PC-3 (cell line): Measurements from ENCODE around the gene PCK2.

Experiments
- EZH2 ChIP-seq: fragments of 300-600 bp; sonication (generic); IDR thresholded peaks from one replicate; pipeline ENCODE4 v1.6.1; 2017; ENCODE audit warnings: antibody characterized with exemption, mild to moderate bottlenecking, low read length; ENCODE audit not compliant: unreplicated experiment
- EZH2phosphoT487 ChIP-seq: fragments of 300-600 bp; sonication (generic); IDR thresholded peaks from 2 replicates; pipeline ENCODE4 v1.6.1; 2018; ENCODE audit warnings: mild to moderate bottlenecking, antibody characterized with exemption, low read length, borderline replicate concordance
- TF ChIP-seq, protein P1 (sequence below): fragments of 300-600 bp; sonication (generic); conservative IDR thresholded peaks from 2 replicates; pipeline ENCODE4 v1.5.1; 2017; ENCODE audit warnings: antibody characterized with exemption, low read depth, mild to moderate bottlenecking, low read length

DNA sequence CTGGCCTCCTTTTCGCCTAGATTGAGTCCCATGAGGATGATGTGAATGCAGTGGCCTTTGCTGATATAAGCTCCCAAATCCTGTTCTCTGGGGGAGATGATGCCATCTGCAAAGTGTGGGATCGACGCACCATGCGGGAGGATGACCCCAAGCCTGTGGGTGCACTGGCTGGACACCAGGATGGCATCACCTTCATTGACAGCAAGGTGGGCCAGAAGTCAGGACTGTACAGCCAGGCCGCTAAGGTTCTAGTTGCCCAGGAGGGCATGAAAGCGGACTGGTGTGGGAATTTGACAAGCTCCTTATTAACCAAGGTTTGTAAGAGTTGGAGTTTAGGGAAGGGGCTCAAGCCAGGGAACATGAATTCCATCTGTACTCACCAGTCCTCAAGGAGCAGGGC, 25.6 kb downstream of the PCK2 start:
- TF ChIP-seq, protein P1, sequence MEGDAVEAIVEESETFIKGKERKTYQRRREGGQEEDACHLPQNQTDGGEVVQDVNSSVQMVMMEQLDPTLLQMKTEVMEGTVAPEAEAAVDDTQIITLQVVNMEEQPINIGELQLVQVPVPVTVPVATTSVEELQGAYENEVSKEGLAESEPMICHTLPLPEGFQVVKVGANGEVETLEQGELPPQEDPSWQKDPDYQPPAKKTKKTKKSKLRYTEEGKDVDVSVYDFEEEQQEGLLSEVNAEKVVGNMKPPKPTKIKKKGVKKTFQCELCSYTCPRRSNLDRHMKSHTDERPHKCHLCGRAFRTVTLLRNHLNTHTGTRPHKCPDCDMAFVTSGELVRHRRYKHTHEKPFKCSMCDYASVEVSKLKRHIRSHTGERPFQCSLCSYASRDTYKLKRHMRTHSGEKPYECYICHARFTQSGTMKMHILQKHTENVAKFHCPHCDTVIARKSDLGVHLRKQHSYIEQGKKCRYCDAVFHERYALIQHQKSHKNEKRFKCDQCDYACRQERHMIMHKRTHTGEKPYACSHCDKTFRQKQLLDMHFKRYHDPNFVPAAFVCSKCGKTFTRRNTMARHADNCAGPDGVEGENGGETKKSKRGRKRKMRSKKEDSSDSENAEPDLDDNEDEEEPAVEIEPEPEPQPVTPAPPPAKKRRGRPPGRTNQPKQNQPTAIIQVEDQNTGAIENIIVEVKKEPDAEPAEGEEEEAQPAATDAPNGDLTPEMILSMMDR, result no peak
- no peak for TF ChIP-seq EZH2
- no peak for TF ChIP-seq EZH2phosphoT487
